Nephron progenitor cell (in vitro differentiated cells): ENCODE data around the gene ESPL1.

ENCODE experiments used
- DNase-seq: peaks from one replicate; pipeline ENCODE4 v3.0.0; 2021
- H3K27ac Mint-ChIP-seq: 2 replicates; pipeline ENCODE4 v1.8.0; 2021; ENCODE audit warnings: mild to moderate bottlenecking, moderate library complexity, mixed read lengths
- H3K27me3 Mint-ChIP-seq: 2 replicates; pipeline ENCODE4 v1.8.0; 2021; ENCODE audit warnings: mild to moderate bottlenecking, low read depth, mixed read lengths; ENCODE audit not compliant: poor library complexity
- H3K36me3 Mint-ChIP-seq: 2 replicates; pipeline ENCODE4 v1.8.0; 2021; ENCODE audit warnings: low read depth, mixed read lengths
- H3K4me1 Mint-ChIP-seq: 2 replicates; pipeline ENCODE4 v1.8.0; 2021; ENCODE audit warnings: mixed read lengths
- H3K4me3 Mint-ChIP-seq: 2 replicates; pipeline ENCODE4 v1.8.0; 2021; ENCODE audit warnings: mild to moderate bottlenecking, moderate library complexity, mixed read lengths
- H3K9me3 Mint-ChIP-seq: 2 replicates; pipeline ENCODE4 v1.8.0; 2021; ENCODE audit warnings: mild to moderate bottlenecking, moderate library complexity, mixed read lengths
- CTCF ChIP-seq: fragments of 200-600 bp; sonication (generic); IDR thresholded peaks from 2 replicates; pipeline ENCODE4 v1.5.0; 2021; ENCODE audit warnings: antibody characterized with exemption

Gene ESPL1

GRCh38 chr12:53259891-53260290 lies 8.2 kb upstream of the ESPL1 start:
- peaks cover 3% of the 10 kb centered on the region for H3K27me3 Mint-ChIP-seq
- DNase-seq = no peak
- peaks cover 8% of the 10 kb centered on the region for H3K4me1 Mint-ChIP-seq
- no peak for TF ChIP-seq CTCF
- no peak overlapping the region for H3K27ac Mint-ChIP-seq
- H3K9me3 Mint-ChIP-seq = no peaks in the 10 kb centered on the region
- no peaks in the 10 kb centered on the region for H3K36me3 Mint-ChIP-seq
- no peak overlapping the region for H3K4me3 Mint-ChIP-seq

- Mint-ChIP-seq H3K36me3 (peaks cover 11% of the 10 kb centered on the region), H3K4me1 (peaks cover 36% of the 10 kb centered on the region)
Measured at GRCh38 chr12:53265783-53266182, 2.3 kb upstream of the ESPL1 start.

GRCh38 chr12:53267306-53267998 lies 647 bp upstream of the ESPL1 start:
- H3K27ac Mint-ChIP-seq = no peak overlapping the region

More at GRCh38 chr12:53265783-53266182, 2.3 kb upstream of the ESPL1 start:
- H3K4me3 Mint-ChIP-seq = no peak overlapping the region
- no peaks in the 10 kb centered on the region for H3K9me3 Mint-ChIP-seq
- peaks cover 3% of the 10 kb centered on the region for H3K27me3 Mint-ChIP-seq
- TF ChIP-seq CTCF = no peak
- DNase-seq = no peak
- no peak overlapping the region for H3K27ac Mint-ChIP-seq

GRCh38 chr12:53268630-53269562 lies 797 bp downstream of the ESPL1 start:
- Mint-ChIP-seq H3K27ac (peak overlapping the region; percentile 58), H3K27me3 (peaks cover 3% of the 10 kb centered on the region), H3K9me3 (no peaks in the 10 kb centered on the region), H3K4me1 (peaks cover 55% of the 10 kb centered on the region), H3K4me3 (peak overlapping the region; percentile 98), H3K36me3 (peaks cover 21% of the 10 kb centered on the region)
- no peak for DNase-seq
- no peak for TF ChIP-seq CTCF

More at GRCh38 chr12:53267306-53267998, 647 bp upstream of the ESPL1 start:
- H3K4me1 Mint-ChIP-seq = peaks cover 53% of the 10 kb centered on the region
- peak overlapping the region; percentile 98 for H3K4me3 Mint-ChIP-seq
- H3K36me3 Mint-ChIP-seq = peaks cover 18% of the 10 kb centered on the region
- H3K27me3 Mint-ChIP-seq = peaks cover 3% of the 10 kb centered on the region
- DNase-seq = no peak
- H3K9me3 Mint-ChIP-seq = no peaks in the 10 kb centered on the region
- no peak for TF ChIP-seq CTCF

- no peak for TF ChIP-seq CTCF
- Mint-ChIP-seq H3K27me3 (peaks cover 3% of the 10 kb centered on the region), H3K4me1 (peaks cover 33% of the 10 kb centered on the region), H3K9me3 (no peaks in the 10 kb centered on the region), H3K36me3 (peaks cover 57% of the 10 kb centered on the region), H3K4me3 (no peak overlapping the region), H3K27ac (no peak overlapping the region)
- DNase-seq = no peak
Measured at GRCh38 chr12:53274445-53274844, 6.3 kb downstream of the ESPL1 start.
